Neural progenitor cell (in vitro differentiated cells): ENCODE results near the gene CRNKL1. TPM values are rescaled to one million over a fixed set of nuclear protein-coding genes. Genes with fewer than 3 reads are reported as not detected.

Experiments
- DNase-seq: peaks from one replicate; pipeline ENCODE4 v3.0.0-alpha.2; 2016; ENCODE audit warnings: low spot score
- H2AFZ ChIP-seq: fragments of 200-600 bp; sonication (generic); replicated peaks from 2 replicates; pipeline ENCODE4 v1.6.1; 2016; ENCODE audit warnings: antibody characterized with exemption
- H3F3A ChIP-seq: fragments of 200-600 bp; sonication (generic); 2 replicates; pipeline ENCODE4 v1.6.1; 2016; ENCODE audit warnings: antibody characterized with exemption, low read depth
- H3K27ac ChIP-seq: fragments of 200-600 bp; sonication (generic); 2 replicates; pipeline ENCODE4 v1.5.1; 2016; ENCODE audit warnings: mild to moderate bottlenecking
- H3K27me3 ChIP-seq: fragments of 200-600 bp; sonication (generic); 2 replicates; pipeline ENCODE4 v1.6.1; 2016; ENCODE audit warnings: mild to moderate bottlenecking, moderate library complexity
- H3K36me3 ChIP-seq: fragments of 200-600 bp; sonication (generic); 2 replicates; pipeline ENCODE4 v1.5.1; 2016
- H3K4me1 ChIP-seq: fragments of 200-600 bp; sonication (generic); 2 replicates; pipeline ENCODE4 v1.6.1; 2016; ENCODE audit warnings: mixed run types
- H3K4me2 ChIP-seq: fragments of 200-600 bp; sonication (generic); 2 replicates; pipeline ENCODE4 v1.6.1; 2016
- H3K4me3 ChIP-seq: fragments of 200-600 bp; sonication (generic); 2 replicates; pipeline ENCODE4 v1.5.1; 2016
- H3K79me2 ChIP-seq: fragments of 200-600 bp; sonication (generic); 2 replicates; pipeline ENCODE4 v1.6.1; 2016; ENCODE audit warnings: low read depth
- H3K9ac ChIP-seq: fragments of 200-600 bp; sonication (generic); 2 replicates; pipeline ENCODE4 v1.6.1; 2016
- H3K9me3 ChIP-seq: fragments of 200-600 bp; sonication (generic); 2 replicates; pipeline ENCODE4 v1.5.1; 2016; ENCODE audit warnings: low read depth
- H4K20me1 ChIP-seq: fragments of 200-600 bp; sonication (generic); 2 replicates; pipeline ENCODE4 v1.6.1; 2016; ENCODE audit warnings: low read depth
- H3K27ac Mint-ChIP-seq: 3 replicates; pipeline ENCODE4 v1.8.0; 2021; ENCODE audit warnings: mixed read lengths
- H3K27me3 Mint-ChIP-seq: 2 replicates; pipeline ENCODE4 v1.8.0; 2022; ENCODE audit warnings: low read depth, mild to moderate bottlenecking, inconsistent platforms, moderate library complexity, mixed read lengths; ENCODE audit not compliant: insufficient read depth
- H3K36me3 Mint-ChIP-seq: 3 replicates; pipeline ENCODE4 v1.8.0; 2021; ENCODE audit warnings: mixed read lengths
- H3K4me1 Mint-ChIP-seq: 3 replicates; pipeline ENCODE4 v1.8.0; 2021; ENCODE audit warnings: mixed read lengths
- H3K4me3 Mint-ChIP-seq: 3 replicates; pipeline ENCODE4 v1.8.0; 2021; ENCODE audit warnings: mild to moderate bottlenecking, moderate library complexity, mixed read lengths
- H3K9me3 Mint-ChIP-seq: 3 replicates; pipeline ENCODE4 v1.8.0; 2020; ENCODE audit warnings: mixed read lengths
- CTCF ChIP-seq: fragments of 200-600 bp; sonication (generic); IDR thresholded peaks from 2 replicates; pipeline ENCODE4 v1.5.1; 2017; ENCODE audit warnings: antibody characterized with exemption, mild to moderate bottlenecking
- EZH2 ChIP-seq: fragments of 200-600 bp; sonication (generic); IDR thresholded peaks from 2 replicates; pipeline ENCODE4 v1.6.1; 2017; ENCODE audit warnings: antibody characterized with exemption, mild to moderate bottlenecking, moderate library complexity
- EZH2phosphoT487 ChIP-seq: fragments of 200-600 bp; sonication (generic); IDR thresholded peaks from 2 replicates; pipeline ENCODE4 v1.6.1; 2017; ENCODE audit warnings: antibody characterized with exemption
- total RNA-seq: library from RNA; depleted of rRNA; stranded (reverse); fragments of >200 nt; gene quantifications from 2 replicates; pipeline ENCODE4 v1.2.3, GENCODE V29; 2015; ENCODE audit warnings: low replicate concordance

The CRNKL1 gene
- total RNA-seq, 1 donor from 2014 or later, result 45.0 TPM

- Mint-ChIP-seq H3K36me3 (peaks cover 7% of the 10 kb centered on the region), H3K4me3 (no peak overlapping the region), H3K27ac (no peak overlapping the region), H3K4me1 (peaks cover 5% of the 10 kb centered on the region), H3K9me3 (no peaks in the 10 kb centered on the region), H3K27me3 (peaks cover 2% of the 10 kb centered on the region)
- Histone ChIP-seq H3K27ac (no peak overlapping the region), H3K9me3 (no peaks in the 10 kb centered on the region), H3F3A (no peaks in the 10 kb centered on the region), H3K27me3 (no peaks in the 10 kb centered on the region), H3K4me2 (no peak overlapping the region), H3K79me2 (no peaks in the 10 kb centered on the region), H3K4me1 (no peaks in the 10 kb centered on the region), H2AFZ (no peak overlapping the region), H3K36me3 (no peaks in the 10 kb centered on the region), H3K9ac (no peak overlapping the region), H3K4me3 (no peak overlapping the region), H4K20me1 (no peaks in the 10 kb centered on the region)
- no peak for DNase-seq
- no peak for TF ChIP-seq EZH2
- no peak for TF ChIP-seq CTCF
- TF ChIP-seq EZH2phosphoT487, result no peak
Measured at GRCh38 chr20:20002101-20002998, 49.9 kb downstream of the CRNKL1 start.

- H3K27me3 Mint-ChIP-seq, result peaks cover 2% of the 10 kb centered on the region
- Histone ChIP-seq H4K20me1 (no peaks in the 10 kb centered on the region), H3K9ac (no peak overlapping the region), H3K9me3 (no peaks in the 10 kb centered on the region), H3K27ac (no peak overlapping the region), H3K27me3 (no peaks in the 10 kb centered on the region), H3K36me3 (no peaks in the 10 kb centered on the region), H3K4me3 (no peak overlapping the region), H3K4me2 (no peak overlapping the region), H2AFZ (no peak overlapping the region), H3K79me2 (no peaks in the 10 kb centered on the region), H3K4me1 (no peaks in the 10 kb centered on the region), H3F3A (no peaks in the 10 kb centered on the region)
- peaks cover 7% of the 10 kb centered on the region for H3K36me3 Mint-ChIP-seq
- H3K4me3 Mint-ChIP-seq, result no peak overlapping the region
- peaks cover 4% of the 10 kb centered on the region for H3K4me1 Mint-ChIP-seq
- no peak for DNase-seq
- no peak overlapping the region for H3K27ac Mint-ChIP-seq
- TF ChIP-seq EZH2 (no peak), EZH2phosphoT487 (no peak), CTCF (no peak)
- no peaks in the 10 kb centered on the region for H3K9me3 Mint-ChIP-seq
Measured at GRCh38 chr20:20000211-20000968, 51.9 kb downstream of the CRNKL1 start.

- Mint-ChIP-seq H3K36me3 (peaks cover 7% of the 10 kb centered on the region), H3K4me1 (peaks cover 5% of the 10 kb centered on the region), H3K27ac (no peak overlapping the region), H3K9me3 (no peaks in the 10 kb centered on the region), H3K4me3 (no peak overlapping the region), H3K27me3 (peaks cover 2% of the 10 kb centered on the region)
- no peak for TF ChIP-seq EZH2
- no peak for TF ChIP-seq CTCF
- TF ChIP-seq EZH2phosphoT487, result no peak
- no peaks in the 10 kb centered on the region for H3K79me2 ChIP-seq
- no peaks in the 10 kb centered on the region for H3K4me1 ChIP-seq
- H3K27ac ChIP-seq, result no peak overlapping the region
- H3F3A ChIP-seq, result no peaks in the 10 kb centered on the region
- H3K36me3 ChIP-seq, result no peaks in the 10 kb centered on the region
- H3K9me3 ChIP-seq, result no peaks in the 10 kb centered on the region
- H3K9ac ChIP-seq, result no peak overlapping the region
- no peak overlapping the region for H2AFZ ChIP-seq
- H3K27me3 ChIP-seq, result no peaks in the 10 kb centered on the region
- DNase-seq, result no peak
- H3K4me3 ChIP-seq, result no peak overlapping the region
- H3K4me2 ChIP-seq, result no peak overlapping the region
- H4K20me1 ChIP-seq, result no peaks in the 10 kb centered on the region
Measured at GRCh38 chr20:19998990-19999705, 53.1 kb downstream of the CRNKL1 start.
